UCSD-AML1 (cell line): ENCODE results near the gene C10orf95.
"Not testable (repeated sequence)": the region's sequence is repeated elsewhere in the genome, so short reads cannot be mapped to it uniquely, and the experiment has no call there.

Experiments used
- DNase-seq: peaks from one replicate; lab custom pipeline; 2025; ENCODE audit not compliant: unreplicated experiment; lab: John Stamatoyannopoulos, UW

Gene C10orf95

DNA sequence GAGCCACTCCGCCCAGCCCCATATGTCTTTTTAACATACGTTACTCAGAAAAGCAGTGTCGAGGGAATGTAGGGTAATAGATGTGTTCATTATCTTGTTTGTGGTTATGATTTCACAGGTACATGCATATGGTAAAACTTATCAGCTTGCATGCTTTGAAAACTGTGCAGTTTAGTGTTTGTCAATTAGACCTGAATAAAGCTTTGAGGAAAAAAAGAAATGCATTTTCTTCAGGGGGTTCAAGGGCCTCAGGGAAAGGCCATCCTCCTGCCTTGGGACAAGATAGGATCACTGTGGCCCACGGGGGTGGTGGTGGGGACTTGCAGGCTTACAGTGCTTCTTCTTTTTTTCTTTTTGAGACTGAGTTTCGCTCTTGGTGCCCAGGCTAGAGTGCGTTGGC, 16.0 kb upstream of the C10orf95 start:
- DNase-seq, result no peak

DNA sequence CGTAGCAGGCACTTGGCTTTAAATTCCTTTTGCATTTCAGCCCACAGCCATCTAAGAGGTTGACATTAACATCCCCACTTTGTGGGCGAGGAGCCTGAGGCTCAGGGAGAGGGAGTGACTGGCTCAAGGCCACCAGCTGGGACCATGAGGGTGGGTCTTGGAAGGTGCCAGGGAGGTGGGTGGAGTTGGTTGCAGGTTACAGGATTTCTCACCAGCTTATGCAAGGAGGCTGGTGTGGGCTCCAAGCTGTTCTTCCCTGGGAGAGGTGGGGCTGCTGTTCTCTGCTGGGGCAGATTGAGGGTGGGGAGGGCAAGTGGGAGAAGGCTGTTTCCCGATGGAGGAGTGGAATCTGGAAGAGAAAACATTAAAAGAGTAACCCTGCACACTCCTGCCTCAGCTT, 14.1 kb upstream of the C10orf95 start:
- DNase-seq, result no peak

- DNase-seq, result no peak
Observed at GRCh38 chr10:102463983-102464382, 12.6 kb upstream of the C10orf95 start.

DNA sequence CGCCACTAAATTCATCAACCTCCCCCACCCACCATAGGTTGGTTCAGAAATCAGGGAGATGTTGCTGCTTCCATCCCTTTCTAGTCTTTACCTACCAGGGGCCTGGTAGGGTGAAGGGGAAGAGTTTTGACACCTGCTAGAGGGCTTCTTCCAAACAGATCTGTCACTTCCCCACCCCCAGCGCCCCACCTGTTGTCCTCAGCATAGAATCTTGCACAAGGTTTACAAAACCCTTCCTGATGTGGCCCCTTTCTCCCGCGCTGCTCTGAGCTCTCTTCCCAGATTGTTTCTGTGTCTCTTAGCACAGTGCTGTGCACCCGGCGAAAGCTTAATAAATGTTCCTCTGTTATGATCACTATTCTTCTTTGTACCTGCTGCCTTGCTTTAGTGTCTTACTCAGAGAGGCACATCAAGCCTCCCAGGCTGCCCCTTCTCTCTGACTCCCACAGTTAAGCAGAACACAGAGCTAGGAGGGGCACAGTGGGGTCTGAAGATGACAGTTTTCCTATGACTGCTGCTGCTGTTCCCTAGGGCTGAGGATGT, 11.2 kb upstream of the C10orf95 start:
- no peak for DNase-seq

- peak; percentile 90 for DNase-seq
Observed at GRCh38 chr10:102461187-102462054, 10.1 kb upstream of the C10orf95 start.

GRCh38 chr10:102460836-102461186, 9.5 kb upstream of the C10orf95 start:
- DNase-seq, result no peak

DNA sequence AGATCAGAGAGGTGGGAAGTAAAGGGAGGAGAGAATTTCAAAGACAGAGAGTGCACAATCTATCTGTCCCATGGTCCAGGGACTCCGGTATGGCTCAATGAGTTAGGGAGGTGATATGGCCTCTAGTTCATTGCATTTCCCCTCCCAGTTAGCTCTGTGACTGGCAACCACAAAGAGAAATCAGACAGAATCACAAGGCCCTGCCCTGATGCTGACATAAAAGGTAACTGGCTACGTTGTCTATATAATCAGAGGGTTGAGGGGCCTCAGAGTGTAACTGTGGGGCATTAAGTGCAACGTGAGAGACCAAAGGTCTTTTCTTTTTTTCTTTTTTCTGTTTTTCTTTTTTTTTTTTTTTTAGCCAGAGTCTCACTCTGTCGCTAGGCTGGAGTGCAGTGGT, 7.3 kb upstream of the C10orf95 start:
- DNase-seq, result no peak

GRCh38 chr10:102457591-102458150, 6.3 kb upstream of the C10orf95 start:
- no peak for DNase-seq

GRCh38 chr10:102455893-102456471, 4.6 kb upstream of the C10orf95 start:
- no peak for DNase-seq

- not testable (repeated sequence) for DNase-seq
Observed at GRCh38 chr10:102454662-102455487, 3.5 kb upstream of the C10orf95 start.

DNA sequence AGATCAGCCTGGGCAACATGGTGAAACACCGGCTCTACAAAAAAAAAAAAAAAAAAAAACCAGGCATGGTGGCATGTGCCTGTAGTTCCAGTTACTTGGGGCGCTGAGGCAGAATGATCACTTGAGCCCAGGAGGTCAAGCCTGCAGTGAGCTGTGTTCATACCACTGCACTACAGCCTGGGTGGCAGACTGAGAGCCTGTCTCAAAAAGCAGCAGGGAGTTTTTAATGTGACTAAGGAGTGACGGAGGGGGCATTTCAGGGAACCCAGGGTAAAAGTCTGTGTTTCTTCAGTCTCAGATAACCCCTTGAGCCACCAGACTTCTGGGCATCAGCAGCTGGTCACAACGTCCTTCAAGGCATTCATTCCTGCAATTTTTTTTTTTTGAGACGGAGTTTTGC, 2.2 kb upstream of the C10orf95 start:
- DNase-seq, result no peak

- DNase-seq, result no peak
Observed at GRCh38 chr10:102452672-102453340, 1.5 kb upstream of the C10orf95 start.

GRCh38 chr10:102450374-102451104, 804 bp downstream of the C10orf95 start:
- peak; percentile 92 for DNase-seq

DNA sequence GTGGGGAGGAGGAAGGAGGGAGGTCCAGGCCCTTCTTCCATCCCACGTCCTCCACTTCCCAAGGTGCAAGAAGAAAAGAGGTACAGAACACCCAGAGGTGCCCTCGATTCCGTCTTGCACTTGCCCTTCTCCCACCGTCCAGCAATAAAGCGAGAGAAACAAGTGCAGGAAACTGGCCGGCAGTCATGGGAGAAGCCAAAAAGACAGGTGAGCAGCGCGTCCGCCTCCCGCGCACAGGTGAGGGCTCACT, 1.3 kb downstream of the C10orf95 start:
- no peak for DNase-seq

- DNase-seq, result peak; percentile 73
Observed at GRCh38 chr10:102449321-102450123, 1.8 kb downstream of the C10orf95 start.

GRCh38 chr10:102444851-102445250, 6.5 kb downstream of the C10orf95 start:
- DNase-seq, result no peak

DNA sequence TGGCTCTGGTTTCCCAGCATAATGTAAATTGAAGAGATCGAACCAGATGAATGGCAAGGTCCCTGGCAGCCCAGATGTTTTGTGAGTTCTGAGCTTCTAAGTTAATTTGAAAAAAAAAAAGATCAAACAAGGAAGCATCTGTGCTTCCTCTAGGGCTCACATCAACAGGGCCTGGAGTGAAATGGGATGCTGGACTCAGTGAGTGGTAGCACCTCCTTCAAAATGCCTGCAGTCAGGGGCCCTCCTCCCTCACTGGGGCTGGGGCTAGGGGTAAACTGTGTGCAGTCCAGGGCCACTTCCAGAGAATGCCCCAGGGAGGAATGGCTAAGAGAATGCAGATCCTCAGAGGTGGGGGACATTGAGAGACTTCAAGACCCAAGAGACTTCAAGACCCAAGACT, 13.0 kb downstream of the C10orf95 start:
- no peak for DNase-seq

DNA sequence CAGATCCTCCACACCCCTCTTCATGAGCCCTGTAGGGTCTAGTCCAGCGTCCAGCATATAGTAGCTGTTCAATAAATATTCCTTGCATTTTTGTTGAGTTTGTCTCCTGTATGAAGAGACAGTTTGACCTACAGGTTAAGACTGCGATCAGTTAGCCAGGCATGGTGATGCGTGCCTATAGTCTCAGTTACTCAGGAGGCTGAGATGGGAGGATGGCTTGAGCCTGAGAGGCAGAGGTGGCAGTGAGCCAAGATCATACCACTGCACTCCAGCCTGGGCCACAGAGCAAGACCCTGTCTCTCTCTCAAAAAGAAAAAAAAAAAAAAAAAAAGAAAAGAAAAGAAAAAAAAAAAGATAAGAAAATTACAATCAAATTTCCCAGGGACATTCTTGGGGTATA, 13.8 kb downstream of the C10orf95 start:
- no peak for DNase-seq

DNA sequence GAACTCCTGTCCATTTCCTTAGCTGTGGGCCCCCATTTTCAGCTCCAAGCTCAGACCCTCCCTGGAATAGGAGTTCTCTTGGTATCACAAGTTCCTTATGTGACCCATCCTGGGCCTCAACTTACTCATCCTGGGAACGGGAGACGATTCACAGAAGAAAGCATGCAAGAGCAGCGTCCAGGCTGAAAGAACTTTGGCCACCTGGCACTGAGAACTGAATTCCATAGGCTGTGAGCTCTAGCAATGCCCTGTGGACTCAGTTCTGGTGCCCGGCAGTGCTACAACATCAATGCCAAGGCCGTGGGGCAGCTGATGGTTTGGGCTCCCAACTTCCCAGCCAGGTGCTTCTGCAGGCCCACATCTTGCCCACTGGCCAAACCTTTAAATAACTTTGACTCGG, 15.0 kb downstream of the C10orf95 start:
- no peak for DNase-seq
